ENCODE data around the gene PDE5A. TPM values are rescaled to one million over a fixed set of nuclear protein-coding genes. Genes with fewer than 3 reads are reported as not detected.

PDE5A gene
- total RNA-seq, 1 experiment from 2014 or later, result 5.0 TPM

DNA sequence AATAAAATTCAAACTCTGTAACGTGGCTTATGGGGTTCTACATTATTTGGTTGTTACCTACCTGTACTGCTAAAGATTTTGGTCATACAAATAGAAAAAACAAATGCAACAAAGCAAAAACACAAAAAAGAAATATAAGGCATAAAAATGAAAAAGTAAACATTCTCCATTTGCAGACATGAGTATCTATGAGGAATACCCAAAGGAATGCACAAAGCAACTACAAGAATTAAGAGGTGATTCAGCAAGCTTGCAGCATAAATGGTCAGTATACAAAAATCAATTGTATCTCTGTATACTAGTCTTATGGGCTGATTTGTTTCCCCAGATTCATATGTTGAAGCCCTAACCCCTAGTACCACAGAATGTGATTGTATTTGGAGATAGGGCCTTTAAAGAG is 3.6 kb upstream of the PDE5A start:
- intact Hi-C loops (cut with micrococcal nuclease), result no loop called here
- ChIA-PET POLR2A (no interaction called here), RAD21 (ENCODE audit: low non-redundant PET in 1 of 2, low total read pairs in 2 of 2, uncharacterized antibody in 2 of 2, unreplicated experiment in 2 of 2) (no interaction called here), CTCF (no interaction called here)
- DNase-seq (ENCODE audit: low read depth, low spot score) (no peak), ATAC-seq (no peak)
- H3K27me3 ChIP-seq (ENCODE audit: insufficient read depth, low read length), result no peaks in the 10 kb centered on the region
- H3K79me2 ChIP-seq (ENCODE audit: insufficient read depth, low read length), result no peaks in the 10 kb centered on the region
- H3K4me2 ChIP-seq (ENCODE audit: low read length), result no peak overlapping the region
- H2AFZ ChIP-seq (ENCODE audit: low read depth, low read length, poor library complexity, severe bottlenecking), result no peak overlapping the region
- H4K20me1 ChIP-seq (ENCODE audit: insufficient read depth), result no peaks in the 10 kb centered on the region
- no peaks in the 10 kb centered on the region for H3K36me3 ChIP-seq (ENCODE audit: control insufficient read depth in 1 of 2, insufficient read depth in 2 of 2, low read length in 2 of 2)
- peaks cover 0 to 13% of the 10 kb centered on the region in 2 experiments; a peak in 1 of 4 replicates for H3K4me1 ChIP-seq (ENCODE audit: control insufficient read depth in 1 of 2, insufficient read depth in 2 of 2, low read length in 2 of 2)
- no peak overlapping the region for H3K27ac ChIP-seq (ENCODE audit: low read depth, low read length)
- BruUV-seq (replicated peaks), result no TSS peak
- H3K9me3 ChIP-seq (ENCODE audit: control insufficient read depth in 1 of 2, insufficient read depth in 1 of 2, low read depth in 1 of 2, low read length in 2 of 2), result no peaks in the 10 kb centered on the region
- TF ChIP-seq RAD21 (IDR thresholded peaks at IDR 0.05; ENCODE audit: low read depth) (no peak), EZH2phosphoT487 (IDR thresholded peaks at IDR 0.05; ENCODE audit: borderline replicate concordance) (no peak), FOSL1 (IDR thresholded peaks at IDR 0.05; ENCODE audit: low read depth) (no peak), CBX3 (IDR thresholded peaks at IDR 0.05; ENCODE audit: low read depth) (no peak)
- TF ChIP-seq, protein P1, sequence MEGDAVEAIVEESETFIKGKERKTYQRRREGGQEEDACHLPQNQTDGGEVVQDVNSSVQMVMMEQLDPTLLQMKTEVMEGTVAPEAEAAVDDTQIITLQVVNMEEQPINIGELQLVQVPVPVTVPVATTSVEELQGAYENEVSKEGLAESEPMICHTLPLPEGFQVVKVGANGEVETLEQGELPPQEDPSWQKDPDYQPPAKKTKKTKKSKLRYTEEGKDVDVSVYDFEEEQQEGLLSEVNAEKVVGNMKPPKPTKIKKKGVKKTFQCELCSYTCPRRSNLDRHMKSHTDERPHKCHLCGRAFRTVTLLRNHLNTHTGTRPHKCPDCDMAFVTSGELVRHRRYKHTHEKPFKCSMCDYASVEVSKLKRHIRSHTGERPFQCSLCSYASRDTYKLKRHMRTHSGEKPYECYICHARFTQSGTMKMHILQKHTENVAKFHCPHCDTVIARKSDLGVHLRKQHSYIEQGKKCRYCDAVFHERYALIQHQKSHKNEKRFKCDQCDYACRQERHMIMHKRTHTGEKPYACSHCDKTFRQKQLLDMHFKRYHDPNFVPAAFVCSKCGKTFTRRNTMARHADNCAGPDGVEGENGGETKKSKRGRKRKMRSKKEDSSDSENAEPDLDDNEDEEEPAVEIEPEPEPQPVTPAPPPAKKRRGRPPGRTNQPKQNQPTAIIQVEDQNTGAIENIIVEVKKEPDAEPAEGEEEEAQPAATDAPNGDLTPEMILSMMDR (IDR thresholded peaks at IDR 0.05 in 2 of 3, conservative IDR thresholded peaks at IDR 0.05 in 1 of 3; ENCODE audit: borderline replicate concordance in 1 of 3, insufficient read depth in 1 of 3, low read depth in 2 of 3, low read length in 2 of 3), result no peak
- H3K9me2 ChIP-seq (ENCODE audit: insufficient read depth), result no peaks in the 10 kb centered on the region
- H3K9ac ChIP-seq (ENCODE audit: low read length), result no peak overlapping the region
- no peak overlapping the region for H3K4me3 ChIP-seq (replicated peaks in 1 of 2; ENCODE audit: low read depth in 1 of 2, low read length in 2 of 2)

DNA sequence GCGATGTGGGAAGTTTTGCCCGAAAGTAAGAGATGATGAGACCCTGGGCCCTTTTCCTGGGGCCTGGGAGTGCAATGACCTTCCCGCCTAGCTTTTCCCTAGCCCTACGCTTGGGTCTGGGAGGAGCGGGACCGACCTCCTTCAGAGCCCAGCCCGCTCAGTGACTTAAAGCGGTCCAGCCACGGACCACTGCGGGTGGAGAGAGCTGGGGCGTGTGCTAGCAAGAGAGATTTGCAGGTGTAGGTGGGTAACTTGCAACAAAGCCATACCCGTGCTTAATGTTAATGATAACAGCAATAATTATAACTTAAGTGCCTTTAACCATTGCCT is 503 bp upstream of the PDE5A start:
- POLR2A ChIA-PET, result no interaction called here
- H3K27ac ChIP-seq (ENCODE audit: low read depth, low read length), result no peak overlapping the region
- H4K20me1 ChIP-seq (ENCODE audit: insufficient read depth), result no peaks in the 10 kb centered on the region
- no TSS peak for BruUV-seq (replicated peaks)
- CTCF ChIA-PET, result interaction anchor here (0.6 to 3.1 kb wide), 27 partner anchors 8 to 440 kb away, joined by 3 to 22 read pairs (median 4); no protein-coding TSS in a partner anchor
- H3K9me2 ChIP-seq (ENCODE audit: insufficient read depth), result no peaks in the 10 kb centered on the region
- peaks cover 0 to 21% of the 10 kb centered on the region in 2 experiments; a peak in 1 of 4 replicates for H3K4me1 ChIP-seq (ENCODE audit: control insufficient read depth in 1 of 2, insufficient read depth in 2 of 2, low read length in 2 of 2)
- RAD21 ChIA-PET (ENCODE audit: low non-redundant PET in 1 of 2, low total read pairs in 2 of 2, uncharacterized antibody in 2 of 2, unreplicated experiment in 2 of 2), result interaction anchor here (0.7 to 1.0 kb wide), 2 partner anchors 427 to 950 kb away, joined by 3 read pairs; no protein-coding TSS in a partner anchor
- H3K27me3 ChIP-seq (ENCODE audit: insufficient read depth, low read length), result no peaks in the 10 kb centered on the region
- TF ChIP-seq CBX3 (IDR thresholded peaks at IDR 0.05; ENCODE audit: low read depth) (peak; percentile 3; the same call in 1 of the 2 replicates), ZNF274 (IDR thresholded peaks at IDR 0.05; ENCODE audit: low read depth, low read length) (no peak)
- peak overlapping the region; percentile 98 for H3K4me2 ChIP-seq (ENCODE audit: low read length)
- intact Hi-C loops (cut with micrococcal nuclease), result loop anchor here (2.0 kb wide), 2 partner anchors 70 to 158 kb away; no protein-coding TSS in a partner anchor
- peak overlapping the region; percentile 41; the same call in 1 of the 2 replicates for H3K9ac ChIP-seq (ENCODE audit: low read length)
- peak overlapping the region; percentile 97 for H2AFZ ChIP-seq (ENCODE audit: low read depth, low read length, poor library complexity, severe bottlenecking)
- no peaks in the 10 kb centered on the region for H3K36me3 ChIP-seq (ENCODE audit: control insufficient read depth in 1 of 2, insufficient read depth in 2 of 2, low read length in 2 of 2)
- DNase-seq (ENCODE audit: low read depth, low spot score), result no peak
- H3K9me3 ChIP-seq (ENCODE audit: control insufficient read depth in 1 of 2, insufficient read depth in 1 of 2, low read depth in 1 of 2, low read length in 2 of 2), result no peaks in the 10 kb centered on the region
- H3K4me3 ChIP-seq (replicated peaks in 1 of 2; ENCODE audit: low read depth in 1 of 2, low read length in 2 of 2), result peak overlapping the region; percentile 55 to 78
- no peaks in the 10 kb centered on the region for H3K79me2 ChIP-seq (ENCODE audit: insufficient read depth, low read length)
- peak; percentile 57 for ATAC-seq
